ENCODE results near the gene SPATA32. TPM values are rescaled to one million over a fixed set of nuclear protein-coding genes. Genes with fewer than 3 reads are reported as not detected.

SPATA32 gene
- total RNA-seq, 1 donor from 2014 or later, result not detected

GRCh38 chr17:45218895-45219661 lies 42.8 kb downstream of the SPATA32 start:
- ATAC-seq (peak; percentile 90), DNase-seq (peak; percentile 88)
- Histone ChIP-seq H3K4me1 (peaks cover 9% of the 10 kb centered on the region), H3K27ac (no peak overlapping the region), H3K27me3 (no peaks in the 10 kb centered on the region), H3K9me3 (no peaks in the 10 kb centered on the region), H3K36me3 (no peaks in the 10 kb centered on the region), H3K4me3 (no peak overlapping the region)
- intact Hi-C loops (cut with DNase I), result no loop called here
- TF ChIP-seq CTCF (IDR thresholded peaks at IDR 0.05), result peak; percentile 97

Other genes starting within 250 kb of the SPATA32 start
- gene DCAKD, start 210.5 kb downstream of the SPATA32 start, total RNA-seq, result 21.8 TPM
- 107 TPM for gene NMT1, start 200.8 kb downstream of the SPATA32 start, total RNA-seq
- gene PLCD3, start 129.6 kb downstream of the SPATA32 start, total RNA-seq, result 37.0 TPM
- 16.3 TPM for gene ACBD4, start 126.4 kb downstream of the SPATA32 start, total RNA-seq
- gene HEXIM1, start 113.6 kb downstream of the SPATA32 start, total RNA-seq, result 36.1 TPM
- 5.7 TPM for gene HEXIM2, start 100.2 kb downstream of the SPATA32 start, total RNA-seq
- 62.3 TPM for gene FMNL1, start 40.2 kb downstream of the SPATA32 start, total RNA-seq
- 9.9 TPM for gene MAP3K14, start 54.9 kb upstream of the SPATA32 start, total RNA-seq
- gene ARHGAP27, start 170.8 kb upstream of the SPATA32 start, total RNA-seq, result 73.8 TPM
- 69.8 TPM for gene PLEKHM1, start 228.6 kb upstream of the SPATA32 start, total RNA-seq

Data from upper lobe of right lung (tissue), 1 donor.